DND-41 (cell line): ENCODE results near the gene USP1.

Experiments used
- ATAC-seq: fragments of 200-7000 bp; cut with Tn5 transposase; 3 replicates; pipeline ENCODE4 v1.9.1; 2021; ENCODE audit warnings: low read depth; ENCODE audit not compliant: insufficient read depth
- DNase-seq: peaks from one replicate; pipeline ENCODE4 v3.0.0-alpha.2; 2020
- H2AFZ ChIP-seq: 2 replicates; pipeline ENCODE4 v1.6.0; 2012; ENCODE audit warnings: low read depth, low read length
- H3K27ac ChIP-seq: 2 replicates; pipeline ENCODE4 v1.5.1; 2012; ENCODE audit warnings: low read length, inconsistent platforms
- H3K27me3 ChIP-seq: fragments of 200-600 bp; sonication (generic); 2 replicates; pipeline ENCODE4 v1.6.0; 2012; ENCODE audit warnings: low read length, mild to moderate bottlenecking, inconsistent platforms; ENCODE audit not compliant: insufficient read depth, poor library complexity
- H3K36me3 ChIP-seq: 2 replicates; pipeline ENCODE4 v1.5.1; 2012; ENCODE audit warnings: low read length, inconsistent platforms; ENCODE audit not compliant: insufficient read depth
- H3K4me1 ChIP-seq: 2 replicates; pipeline ENCODE4 v1.5.1; 2012; ENCODE audit warnings: mild to moderate bottlenecking, low read length; ENCODE audit not compliant: insufficient read depth
- H3K4me2 ChIP-seq: 2 replicates; pipeline ENCODE4 v1.6.0; 2012; ENCODE audit warnings: mild to moderate bottlenecking, moderate library complexity, low read length, inconsistent platforms; ENCODE audit not compliant: insufficient read depth
- H3K4me3 ChIP-seq, 2 experiments: fragments of 200-600 bp in 1 of 2; shearing (Covaris generic) in 1 of 2; 2 replicates each; pipeline ENCODE4 v1.5.1; 2012 to 2016; ENCODE audit warnings: inconsistent platforms in 2 of 2, low read length in 2 of 2, mild to moderate bottlenecking in 2 of 2, low read depth in 1 of 2, moderate library complexity in 1 of 2
- H3K79me2 ChIP-seq: 2 replicates; pipeline ENCODE4 v1.6.0; 2012; ENCODE audit warnings: low read length, inconsistent platforms; ENCODE audit not compliant: insufficient read depth
- H3K9ac ChIP-seq: 2 replicates; pipeline ENCODE4 v1.6.0; 2012; ENCODE audit warnings: low read depth, mild to moderate bottlenecking, inconsistent platforms, low read length, moderate library complexity
- H3K9me3 ChIP-seq: 2 replicates; pipeline ENCODE4 v1.5.1; 2012; ENCODE audit warnings: low read length, moderate library complexity, mild to moderate bottlenecking, inconsistent platforms; ENCODE audit not compliant: insufficient read depth, severe bottlenecking
- H4K20me1 ChIP-seq: 2 replicates; pipeline ENCODE4 v1.6.0; 2012; ENCODE audit warnings: low read length; ENCODE audit not compliant: insufficient read depth
- EZH2 ChIP-seq: IDR thresholded peaks from 3 replicates; pipeline ENCODE4 v1.6.1; 2012; ENCODE audit warnings: borderline replicate concordance, low read depth, mild to moderate bottlenecking, moderate library complexity, low read length, inconsistent platforms; ENCODE audit not compliant: severe bottlenecking
- TF ChIP-seq, protein P1 (sequence below): IDR thresholded peaks from 2 replicates; pipeline ENCODE4 v1.5.1; 2012; ENCODE audit warnings: borderline replicate concordance, low read length, moderate library complexity, mild to moderate bottlenecking; ENCODE audit not compliant: poor library complexity, severe bottlenecking; ENCODE audit errors: extremely low read depth

The USP1 gene

DNA sequence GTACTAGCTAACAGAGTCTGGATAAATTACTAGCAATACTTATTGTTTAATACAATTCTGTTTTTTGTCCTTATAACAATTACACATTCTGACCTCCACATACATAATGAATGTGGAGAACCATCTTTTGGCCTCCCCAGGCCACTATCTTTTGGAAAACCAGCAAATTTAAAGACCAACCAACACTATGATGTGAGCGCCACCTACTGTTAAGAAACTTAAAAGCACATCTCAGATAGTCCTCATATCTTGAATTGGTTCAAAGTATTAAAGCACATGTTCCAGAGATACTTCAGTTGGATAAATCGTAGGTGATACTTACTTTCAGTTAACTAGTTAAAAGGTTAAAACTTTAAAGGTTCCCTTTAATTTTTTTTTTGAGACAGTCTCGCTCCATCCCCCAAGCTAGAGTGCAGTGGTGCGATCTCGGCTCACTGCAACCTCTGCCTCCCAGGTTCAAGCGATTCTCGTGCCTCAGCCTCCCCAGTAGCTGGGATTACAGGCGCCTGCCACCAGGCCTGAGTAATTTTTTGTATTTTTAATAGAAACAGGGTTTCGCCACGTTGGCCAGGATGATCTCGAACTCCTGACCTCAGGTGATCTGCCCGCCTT, 29.3 kb upstream of the USP1 start:
- H2AFZ ChIP-seq: no peak overlapping the region
- H3K36me3 ChIP-seq: no peaks in the 10 kb centered on the region
- H3K9ac ChIP-seq: no peak overlapping the region
- H4K20me1 ChIP-seq: no peaks in the 10 kb centered on the region
- no peak overlapping the region for H3K27ac ChIP-seq
- peaks cover 15% of the 10 kb centered on the region for H3K27me3 ChIP-seq
- ATAC-seq (peak; percentile 71; the same call in 2 of the 3 replicates), DNase-seq (peak; percentile 16)
- no peaks in the 10 kb centered on the region for H3K4me1 ChIP-seq
- H3K4me3 ChIP-seq: no peak overlapping the region
- H3K9me3 ChIP-seq: no peaks in the 10 kb centered on the region
- TF ChIP-seq, protein P1, sequence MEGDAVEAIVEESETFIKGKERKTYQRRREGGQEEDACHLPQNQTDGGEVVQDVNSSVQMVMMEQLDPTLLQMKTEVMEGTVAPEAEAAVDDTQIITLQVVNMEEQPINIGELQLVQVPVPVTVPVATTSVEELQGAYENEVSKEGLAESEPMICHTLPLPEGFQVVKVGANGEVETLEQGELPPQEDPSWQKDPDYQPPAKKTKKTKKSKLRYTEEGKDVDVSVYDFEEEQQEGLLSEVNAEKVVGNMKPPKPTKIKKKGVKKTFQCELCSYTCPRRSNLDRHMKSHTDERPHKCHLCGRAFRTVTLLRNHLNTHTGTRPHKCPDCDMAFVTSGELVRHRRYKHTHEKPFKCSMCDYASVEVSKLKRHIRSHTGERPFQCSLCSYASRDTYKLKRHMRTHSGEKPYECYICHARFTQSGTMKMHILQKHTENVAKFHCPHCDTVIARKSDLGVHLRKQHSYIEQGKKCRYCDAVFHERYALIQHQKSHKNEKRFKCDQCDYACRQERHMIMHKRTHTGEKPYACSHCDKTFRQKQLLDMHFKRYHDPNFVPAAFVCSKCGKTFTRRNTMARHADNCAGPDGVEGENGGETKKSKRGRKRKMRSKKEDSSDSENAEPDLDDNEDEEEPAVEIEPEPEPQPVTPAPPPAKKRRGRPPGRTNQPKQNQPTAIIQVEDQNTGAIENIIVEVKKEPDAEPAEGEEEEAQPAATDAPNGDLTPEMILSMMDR: peak; percentile 85
- TF ChIP-seq EZH2: no peak
- H3K4me2 ChIP-seq: no peak overlapping the region
- no peaks in the 10 kb centered on the region for H3K79me2 ChIP-seq

DNA sequence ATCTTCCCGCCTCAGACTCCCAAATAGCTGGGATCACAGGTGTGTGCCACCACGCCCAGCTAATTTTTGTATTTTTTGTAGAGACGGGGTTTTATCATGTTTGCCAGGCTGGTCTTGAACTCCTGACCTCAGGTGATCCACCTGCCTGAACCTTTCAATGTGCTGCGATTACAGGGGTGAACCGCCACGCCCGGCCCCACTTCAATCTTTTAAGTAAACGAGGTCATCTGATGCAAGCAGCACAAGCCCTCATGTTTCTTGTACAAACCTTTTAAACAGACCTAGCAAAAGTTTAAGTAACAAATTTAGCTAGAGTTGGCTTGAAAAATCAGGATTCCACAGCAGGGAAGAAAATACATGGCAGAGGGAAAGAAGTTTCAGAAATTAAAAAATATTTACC, 21.2 kb upstream of the USP1 start:
- no peaks in the 10 kb centered on the region for H3K79me2 ChIP-seq
- H3K4me3 ChIP-seq: no peak overlapping the region
- TF ChIP-seq EZH2: no peak
- no peak overlapping the region for H3K9ac ChIP-seq
- peaks cover 3% of the 10 kb centered on the region for H3K27me3 ChIP-seq
- H3K4me2 ChIP-seq: no peak overlapping the region
- H3K9me3 ChIP-seq: no peaks in the 10 kb centered on the region
- ATAC-seq (no peak), DNase-seq (no peak)
- no peaks in the 10 kb centered on the region for H3K4me1 ChIP-seq
- no peaks in the 10 kb centered on the region for H3K36me3 ChIP-seq
- no peak overlapping the region for H2AFZ ChIP-seq
- no peaks in the 10 kb centered on the region for H4K20me1 ChIP-seq
- no peak overlapping the region for H3K27ac ChIP-seq

DNA sequence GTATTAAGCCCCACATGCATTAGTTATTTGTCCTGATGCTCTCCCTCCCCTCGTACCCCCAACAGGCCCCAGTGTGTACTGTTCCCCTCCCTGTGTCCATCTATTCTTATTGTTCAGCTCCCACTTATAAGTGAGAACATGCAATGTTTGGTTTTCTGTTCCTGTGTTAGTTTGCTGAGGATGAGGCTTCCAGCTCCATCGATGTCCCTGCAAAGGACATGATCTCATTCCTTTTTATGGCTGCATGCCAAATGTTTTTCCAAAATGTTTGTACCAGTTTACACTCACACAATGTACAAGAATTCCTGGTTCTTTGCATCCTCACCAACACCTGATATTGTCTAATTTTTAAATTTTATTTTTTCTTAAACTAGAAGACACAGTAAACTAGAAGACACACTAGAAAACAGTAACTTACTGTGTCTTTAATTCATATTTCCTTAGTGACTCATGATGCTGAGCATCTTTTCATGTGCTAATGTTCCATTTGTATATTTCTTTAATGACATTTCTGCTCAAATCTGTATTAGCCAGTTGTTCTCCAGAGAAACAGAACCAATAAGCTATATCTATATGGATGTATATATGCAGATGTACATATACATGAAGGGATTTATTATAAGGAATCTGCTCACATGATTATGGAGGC, 19.4 kb upstream of the USP1 start:
- Histone ChIP-seq H2AFZ (no peak overlapping the region), H3K4me3 (no peak overlapping the region), H4K20me1 (no peaks in the 10 kb centered on the region), H3K4me1 (no peaks in the 10 kb centered on the region), H3K9ac (no peak overlapping the region), H3K9me3 (no peaks in the 10 kb centered on the region), H3K4me2 (no peak overlapping the region), H3K79me2 (no peaks in the 10 kb centered on the region), H3K27me3 (peaks cover 2% of the 10 kb centered on the region), H3K27ac (no peak overlapping the region), H3K36me3 (no peaks in the 10 kb centered on the region)
- DNase-seq (no peak), ATAC-seq (no peak)
- TF ChIP-seq, protein P1: no peak
- no peak for TF ChIP-seq EZH2

DNA sequence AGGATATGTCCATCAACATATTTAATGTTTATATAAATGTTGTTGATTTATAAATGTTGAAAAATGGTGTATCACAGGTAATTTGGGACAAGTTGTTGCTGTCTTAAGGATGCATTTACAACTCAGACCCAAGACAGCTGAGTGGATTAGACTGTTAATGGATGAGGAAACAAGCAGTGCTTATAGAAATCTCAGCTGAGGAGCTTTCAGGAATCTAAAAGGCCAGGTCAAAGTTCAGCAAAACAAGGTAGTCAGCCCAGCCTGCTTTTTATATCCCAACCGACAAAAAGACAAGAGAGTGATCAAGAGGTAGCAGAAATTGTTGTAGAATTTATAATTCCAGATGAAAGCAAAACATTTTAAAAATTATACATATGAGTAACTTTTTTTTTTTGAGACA, 16.6 kb upstream of the USP1 start:
- Histone ChIP-seq H3K4me2 (no peak overlapping the region), H3K4me1 (no peaks in the 10 kb centered on the region), H3K27me3 (peaks cover 2% of the 10 kb centered on the region), H2AFZ (no peak overlapping the region), H3K9ac (no peak overlapping the region), H3K27ac (no peak overlapping the region), H3K4me3 (no peak overlapping the region), H3K36me3 (no peaks in the 10 kb centered on the region), H3K9me3 (no peaks in the 10 kb centered on the region), H3K79me2 (no peaks in the 10 kb centered on the region), H4K20me1 (no peaks in the 10 kb centered on the region)
- no peak for TF ChIP-seq EZH2
- TF ChIP-seq, protein P1: no peak
- ATAC-seq (no peak), DNase-seq (no peak)
